ENCODE data around the gene CLDN3.
"Not testable (repeated sequence)": the region's sequence is repeated elsewhere in the genome, so short reads cannot be mapped to it uniquely, and the experiment has no call there.

The CLDN3 gene, protein sequence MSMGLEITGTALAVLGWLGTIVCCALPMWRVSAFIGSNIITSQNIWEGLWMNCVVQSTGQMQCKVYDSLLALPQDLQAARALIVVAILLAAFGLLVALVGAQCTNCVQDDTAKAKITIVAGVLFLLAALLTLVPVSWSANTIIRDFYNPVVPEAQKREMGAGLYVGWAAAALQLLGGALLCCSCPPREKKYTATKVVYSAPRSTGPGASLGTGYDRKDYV

DNA sequence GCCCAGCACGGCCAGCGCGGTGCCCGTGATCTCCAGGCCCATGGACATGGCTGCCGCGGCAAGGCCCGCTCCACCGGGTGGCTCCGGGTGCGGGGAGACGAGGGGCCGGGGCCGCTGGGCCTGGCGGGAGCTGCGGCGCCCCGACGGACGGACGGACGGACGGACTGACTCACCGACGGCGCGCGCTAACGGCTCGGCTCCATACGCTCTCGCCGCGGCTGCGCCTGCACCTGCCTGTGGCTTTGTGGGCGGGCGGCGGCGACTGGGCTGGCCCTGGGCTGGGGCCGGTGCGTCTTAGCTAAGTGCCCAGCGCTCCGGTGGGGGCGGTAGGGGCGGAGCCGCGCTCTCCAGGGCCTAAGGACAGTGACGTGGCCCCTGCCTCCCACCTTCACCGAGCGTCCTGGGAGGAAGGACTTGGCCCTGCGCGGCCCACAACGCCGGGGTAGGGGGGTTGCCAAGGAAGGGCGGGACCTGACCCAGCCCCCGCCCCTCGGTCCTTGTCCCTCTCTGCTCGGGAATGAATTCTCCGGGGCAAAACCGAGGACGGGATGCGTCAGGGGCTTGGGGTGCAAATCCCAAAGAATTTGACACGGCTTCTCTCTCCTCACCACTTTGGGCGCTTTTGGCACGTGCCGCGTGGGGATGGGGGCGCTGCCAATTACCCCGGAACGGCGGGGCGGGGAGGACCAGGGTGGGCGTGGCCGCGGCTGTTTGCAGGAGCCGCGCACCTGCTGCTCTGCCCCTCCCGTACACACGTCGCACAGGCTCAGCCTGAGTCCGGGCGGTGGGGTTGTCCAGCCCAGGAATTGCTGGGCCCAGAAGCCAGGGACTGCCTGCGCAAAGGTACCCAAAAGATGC is at the start of gene CLDN3:
Gene CLDN3 (minus strand): TSS at position 269 of the 858 bp plus-strand sequence. CDS start 221 bp downstream, at position 48.
- no peak for DNase-seq (ENCODE audit: low spot score)

DNA sequence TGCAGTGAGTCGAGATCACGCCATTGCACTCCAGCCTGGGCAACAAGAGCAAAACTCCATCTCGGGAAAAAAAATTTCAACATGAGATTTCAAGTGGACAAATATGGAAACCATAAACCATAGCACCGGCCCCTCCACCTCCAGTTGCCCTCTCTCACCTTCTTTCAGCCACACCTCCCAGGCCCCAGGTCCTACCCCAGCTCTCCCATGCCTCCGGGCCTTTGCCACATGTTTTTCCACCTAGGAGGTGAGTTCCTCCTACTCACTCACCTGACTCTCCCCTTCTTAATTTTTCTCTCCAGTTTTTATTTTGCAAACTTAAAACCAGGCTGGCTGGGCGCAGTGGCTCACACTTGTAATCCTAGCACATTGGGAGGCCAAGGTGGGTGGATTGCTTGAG is 47.1 kb upstream of the CLDN3 start:
- no peak for DNase-seq (ENCODE audit: low spot score)

DNA sequence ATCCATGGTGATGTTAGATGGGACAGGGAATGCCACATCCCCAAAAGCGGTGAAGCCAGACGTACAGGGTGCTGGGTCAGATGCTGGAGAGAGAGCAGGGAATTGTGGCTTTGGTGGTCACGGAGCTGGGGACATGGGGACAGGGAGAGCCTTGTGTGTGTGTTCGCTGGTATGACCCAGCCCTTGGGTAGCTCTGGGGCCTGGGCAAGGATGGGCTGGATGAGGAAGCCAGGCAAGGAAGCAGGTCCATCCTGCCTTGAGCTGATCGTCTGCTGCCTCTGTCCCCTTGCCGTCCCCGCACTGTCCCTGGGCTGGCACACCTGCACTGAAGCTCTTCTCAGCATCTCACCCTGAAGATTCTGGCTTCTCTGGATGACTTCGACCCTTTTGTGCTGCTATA is 45.4 kb upstream of the CLDN3 start:
- no peak for DNase-seq (ENCODE audit: low spot score)

DNA sequence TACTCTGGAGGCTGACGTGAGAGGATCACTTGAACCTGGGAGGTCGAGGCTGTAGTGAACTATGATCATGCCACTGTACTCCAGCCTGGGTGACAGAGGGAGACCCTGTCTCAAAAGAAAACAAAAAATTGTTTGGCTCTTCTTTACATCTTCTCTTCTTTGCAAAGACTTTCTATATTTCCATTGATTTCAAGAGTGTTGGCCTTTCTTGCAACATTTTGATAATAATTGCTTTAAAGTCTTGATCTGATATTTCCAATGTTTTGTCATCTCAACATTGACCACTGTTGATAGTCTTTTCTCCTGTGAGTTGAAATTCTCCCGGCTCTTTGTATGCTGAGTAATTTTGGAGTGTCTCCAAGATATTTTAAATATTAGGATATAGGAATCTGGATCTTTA is 42.9 kb upstream of the CLDN3 start:
- DNase-seq (ENCODE audit: low spot score), result no peak

DNA sequence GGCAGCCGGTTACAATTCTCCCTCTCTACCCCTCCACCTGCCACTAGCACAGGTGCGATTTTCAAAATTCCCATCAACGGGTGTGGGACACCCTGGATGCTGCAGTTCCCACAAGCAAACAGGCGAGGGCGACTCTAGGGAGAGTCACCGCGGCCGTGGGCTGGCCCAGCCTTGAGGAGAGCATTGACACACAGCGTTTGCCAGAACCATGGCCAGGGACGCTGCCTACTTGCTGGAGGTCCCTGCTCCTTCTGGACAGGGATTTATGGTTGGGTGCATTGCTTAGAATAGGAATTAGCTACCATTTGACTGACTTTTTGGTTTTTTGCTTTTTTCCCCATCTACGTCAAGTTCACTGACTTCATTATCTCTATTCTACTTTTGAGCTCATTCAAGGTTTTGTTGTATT is 41.7 kb upstream of the CLDN3 start:
- DNase-seq (ENCODE audit: low spot score), result peak; percentile 35

DNA sequence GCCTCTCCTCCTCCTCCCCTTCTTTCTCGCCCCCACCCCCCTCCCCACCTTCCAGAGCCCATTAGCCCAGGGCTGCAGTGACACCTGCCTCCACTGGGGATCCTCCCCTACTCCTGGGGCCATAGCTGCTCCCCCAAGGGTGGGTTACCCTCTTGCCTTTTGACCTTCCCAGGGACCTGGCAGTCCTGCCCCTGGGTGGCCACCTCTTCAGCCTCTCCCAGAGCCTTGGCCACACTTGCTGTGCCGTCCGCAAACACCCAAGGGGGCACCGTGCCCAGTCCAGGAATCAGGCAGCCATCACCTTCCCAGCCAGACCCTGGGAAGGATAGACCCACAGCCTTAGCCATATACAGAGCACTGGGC is 40.9 kb upstream of the CLDN3 start:
- no peak for DNase-seq (ENCODE audit: low spot score)

DNA sequence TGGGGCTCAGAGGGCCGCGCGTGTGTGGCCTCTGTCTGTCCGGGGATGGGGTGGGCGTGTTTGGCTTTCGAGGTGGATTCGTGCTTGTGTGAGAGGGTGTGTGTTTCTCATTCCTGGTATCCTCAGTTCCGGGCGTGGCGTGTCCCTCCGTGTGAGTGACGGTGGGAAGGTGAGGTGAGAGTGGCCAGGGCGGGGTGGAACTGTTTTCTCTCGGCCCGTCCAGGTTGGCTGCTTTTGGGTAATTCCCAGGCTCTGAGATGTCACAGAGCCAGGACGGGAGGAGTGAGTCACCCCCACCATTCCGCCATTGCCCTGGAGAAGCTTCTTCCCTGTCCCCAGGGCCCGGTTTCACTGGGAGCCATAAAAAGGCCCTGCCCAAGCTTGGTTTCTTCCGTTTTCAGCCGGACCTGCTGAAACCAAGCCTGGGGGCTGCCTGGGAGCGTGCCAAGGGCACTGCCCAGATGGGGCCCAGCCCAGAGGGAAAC is 39.4 kb upstream of the CLDN3 start:
- no peak for DNase-seq (ENCODE audit: low spot score)

DNA sequence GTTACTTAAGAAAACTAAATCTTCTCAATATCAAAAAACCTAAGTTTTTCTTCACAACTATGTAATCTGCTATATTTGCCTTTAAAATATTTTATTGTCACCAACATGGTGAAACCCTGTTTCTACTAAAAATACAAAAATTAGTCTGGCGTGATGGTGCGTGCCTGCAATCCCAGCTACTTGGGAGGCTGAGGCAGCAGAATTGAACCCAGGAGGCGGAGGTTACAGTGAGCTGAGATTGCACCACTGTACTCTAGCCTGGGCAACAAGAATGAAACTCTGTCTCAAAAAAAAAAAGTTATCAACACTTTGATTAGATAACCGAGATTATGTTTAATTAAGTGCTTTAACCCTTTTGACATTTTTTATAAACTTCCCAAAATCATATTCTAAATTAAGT is 32.4 kb upstream of the CLDN3 start:
- DNase-seq (ENCODE audit: low spot score), result no peak

DNA sequence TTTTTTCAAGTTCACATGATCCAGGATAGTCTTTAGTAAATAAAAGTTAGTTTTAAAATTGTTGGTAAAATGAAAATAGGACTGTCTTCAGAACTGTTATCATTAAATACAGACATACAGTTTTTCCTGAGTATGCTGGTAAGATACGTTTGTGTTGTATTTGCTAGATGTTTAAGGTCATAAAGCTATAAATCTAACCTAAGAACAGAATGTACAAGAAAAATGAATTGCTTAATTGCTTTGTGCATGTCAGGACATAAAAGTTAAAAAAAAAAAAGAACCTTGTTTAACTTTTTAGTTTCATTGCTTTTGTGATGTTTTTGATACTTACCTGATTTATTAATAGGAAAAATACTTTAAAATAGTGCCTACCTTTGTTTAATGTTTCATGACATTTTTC is 31.5 kb upstream of the CLDN3 start:
- DNase-seq (ENCODE audit: low spot score), result no peak

DNA sequence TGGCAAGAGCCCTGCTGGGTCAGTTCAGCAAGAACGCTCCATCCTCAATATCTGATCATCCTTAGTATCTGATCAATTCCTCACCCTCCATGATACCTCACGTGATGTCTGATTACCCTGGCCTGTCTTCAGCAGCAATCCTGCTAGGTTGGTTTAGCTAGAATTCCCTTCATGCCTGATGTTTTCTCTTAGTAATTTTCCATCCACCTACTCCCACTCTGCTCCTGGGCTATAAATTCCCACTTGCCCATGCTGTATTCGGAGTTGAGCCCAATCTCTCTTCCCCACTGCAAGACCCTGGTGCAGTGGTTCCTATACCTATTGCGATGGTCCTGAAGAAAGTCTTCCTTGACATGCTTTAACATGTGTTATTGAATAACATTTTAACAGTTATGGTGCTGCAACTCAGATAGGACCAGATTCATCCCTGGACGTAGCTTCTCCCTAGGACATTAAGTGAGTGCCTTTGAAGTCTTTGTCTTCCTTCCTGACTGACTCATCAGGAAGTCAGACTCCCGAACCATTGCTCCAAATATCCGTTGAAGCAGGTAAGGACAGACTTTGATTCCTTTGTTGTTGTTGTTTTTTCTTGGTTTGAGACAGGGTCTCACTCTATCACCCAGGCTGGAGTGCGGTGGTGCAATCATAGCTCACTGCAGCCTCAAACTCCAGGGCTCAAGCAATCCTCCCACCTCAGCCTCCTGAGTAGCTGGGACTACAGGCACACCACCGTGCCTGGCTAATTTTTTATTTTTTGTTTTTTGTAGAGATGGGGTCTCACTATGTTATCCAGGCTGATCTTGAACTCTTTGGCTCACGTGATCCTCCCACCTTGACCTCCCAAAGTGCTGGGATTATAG is 29.4 kb upstream of the CLDN3 start:
- DNase-seq (ENCODE audit: low spot score), result no peak

DNA sequence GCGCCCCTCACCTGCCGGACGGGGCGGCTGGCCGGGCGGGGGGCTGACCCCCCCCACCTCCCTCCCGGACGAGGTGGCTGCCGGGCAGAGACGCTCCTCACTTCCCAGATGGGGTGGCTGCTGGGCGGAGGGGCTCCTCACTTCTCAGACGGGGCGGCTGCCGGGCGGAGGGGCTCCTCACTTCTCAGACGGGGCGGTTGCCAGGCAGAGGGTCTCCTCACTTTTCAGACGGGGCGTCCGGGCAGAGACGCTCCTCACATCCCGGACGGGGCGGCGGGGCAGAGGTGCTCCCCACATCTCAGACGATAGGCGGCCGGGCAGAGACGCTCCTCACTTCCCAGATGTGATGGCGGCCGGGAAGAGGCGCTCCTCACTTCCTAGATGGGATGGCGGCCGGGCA is 27.1 kb upstream of the CLDN3 start:
- not testable (repeated sequence) for DNase-seq (ENCODE audit: low spot score)

DNA sequence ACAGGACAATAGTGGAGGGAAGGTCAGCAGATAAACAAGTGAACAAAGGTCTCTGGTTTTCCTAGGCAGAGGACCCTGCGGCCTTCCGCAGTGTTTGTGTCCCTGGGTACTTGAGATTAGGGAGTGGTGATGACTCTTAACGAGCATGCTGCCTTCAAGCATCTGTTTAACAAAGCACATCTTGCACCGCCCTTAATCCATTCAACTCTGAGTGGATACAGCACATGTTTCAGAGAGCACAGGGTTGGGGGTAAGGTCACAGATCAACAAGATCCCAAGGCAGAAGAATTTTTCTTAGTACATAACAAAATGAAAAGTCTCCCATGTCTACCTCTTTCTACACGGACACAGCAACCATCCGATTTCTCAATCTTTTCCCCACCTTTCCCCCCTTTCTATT is 26.6 kb upstream of the CLDN3 start:
- DNase-seq (ENCODE audit: low spot score), result not testable (repeated sequence)

DNA sequence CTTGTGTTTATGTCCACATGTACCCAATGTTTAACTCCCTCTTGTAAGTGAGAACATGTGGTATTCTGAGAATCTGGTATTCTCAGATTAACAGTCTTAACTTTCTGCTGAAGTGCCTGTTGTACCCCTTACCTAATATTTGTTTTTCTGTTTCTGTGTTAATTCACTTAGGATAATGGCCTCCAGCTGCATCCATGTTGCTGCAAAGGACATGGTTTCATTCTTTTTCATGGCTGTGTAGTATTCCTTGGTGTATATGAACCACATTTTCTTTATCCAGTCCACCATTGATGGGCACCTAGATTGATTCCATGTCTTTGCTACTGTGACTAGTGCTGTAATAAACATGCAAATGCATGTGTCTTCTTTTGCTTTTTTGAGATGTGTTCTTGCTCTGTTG is 25.1 kb upstream of the CLDN3 start:
- not testable (repeated sequence) for DNase-seq (ENCODE audit: low spot score)

DNA sequence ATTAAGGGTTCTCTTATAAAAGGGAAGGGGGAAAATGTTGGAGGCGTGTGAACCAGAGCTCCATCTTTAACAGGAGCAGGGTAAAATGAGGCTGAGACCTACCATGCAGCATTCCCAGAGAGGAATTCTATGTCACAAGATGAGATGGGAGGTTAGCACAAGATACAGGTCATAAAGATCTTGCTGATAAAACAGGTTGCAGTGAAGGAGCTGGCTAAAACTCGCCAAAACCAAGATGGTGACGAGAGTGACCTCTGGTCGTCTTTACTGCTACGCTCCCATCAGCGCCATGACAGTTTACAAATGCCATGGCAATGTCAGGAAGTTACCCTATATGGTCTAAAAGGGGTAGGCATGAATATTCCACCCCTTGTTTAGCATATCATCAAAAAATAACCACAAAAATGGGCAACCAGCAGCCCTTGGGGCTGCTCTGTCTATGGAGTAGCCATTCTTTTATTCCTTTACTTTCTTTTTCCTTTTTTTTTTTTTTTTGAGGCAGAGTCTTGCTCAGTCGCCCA is 21.2 kb upstream of the CLDN3 start:
- not testable (repeated sequence) for DNase-seq (ENCODE audit: low spot score)

DNA sequence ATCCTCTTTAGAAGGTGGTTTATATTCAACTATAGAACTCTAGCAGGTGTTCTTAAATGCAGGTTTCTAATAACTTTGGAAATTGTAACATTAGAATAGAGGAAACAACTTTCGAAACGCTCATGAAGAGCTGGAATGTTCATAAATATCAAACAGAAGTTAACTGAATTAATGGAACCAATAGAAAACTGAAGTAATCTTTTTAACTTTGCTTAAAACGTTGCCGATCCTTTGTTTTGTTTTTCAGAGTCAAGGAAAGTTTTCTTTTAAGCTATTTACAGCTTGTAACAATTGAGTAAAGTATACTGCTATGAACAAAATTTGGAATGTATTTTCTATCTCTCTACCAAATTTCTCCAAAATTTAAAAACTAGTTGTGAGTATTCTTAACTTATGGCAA is 19.0 kb upstream of the CLDN3 start:
- DNase-seq (ENCODE audit: low spot score), result no peak

DNA sequence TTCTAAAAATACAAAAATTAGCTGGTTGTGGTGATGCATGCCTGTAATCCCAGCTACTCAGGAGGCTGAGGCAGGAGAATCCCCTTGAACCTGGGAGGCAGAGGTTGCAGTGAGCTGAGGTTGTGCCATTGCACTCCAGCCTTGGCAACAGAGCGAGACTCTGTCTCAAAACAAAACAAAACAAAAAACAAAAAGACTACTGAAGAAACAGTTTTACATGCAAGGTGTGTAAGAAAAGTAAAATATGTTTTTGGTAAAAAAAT is 17.6 kb upstream of the CLDN3 start:
- DNase-seq (ENCODE audit: low spot score), result not testable (repeated sequence)

DNA sequence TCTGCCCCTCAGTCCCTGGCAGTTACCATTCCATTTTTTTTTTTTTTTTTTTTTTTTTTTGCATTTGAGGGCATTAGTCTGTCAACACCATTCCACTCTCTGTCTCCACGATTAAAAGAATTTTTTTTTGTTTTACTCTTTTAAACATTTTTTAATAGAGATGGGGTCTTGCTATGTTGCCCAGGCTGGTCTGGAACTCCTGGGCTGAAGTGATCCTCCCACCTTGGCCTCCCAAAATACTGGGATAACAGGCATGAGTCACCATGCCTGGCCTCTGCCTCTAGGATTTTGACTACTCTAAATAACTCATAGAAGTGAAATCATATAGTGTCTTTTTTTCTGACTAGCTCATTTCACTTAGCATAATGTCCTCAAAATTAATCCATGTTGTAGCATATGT is 16.5 kb upstream of the CLDN3 start:
- no peak for DNase-seq (ENCODE audit: low spot score)

DNA sequence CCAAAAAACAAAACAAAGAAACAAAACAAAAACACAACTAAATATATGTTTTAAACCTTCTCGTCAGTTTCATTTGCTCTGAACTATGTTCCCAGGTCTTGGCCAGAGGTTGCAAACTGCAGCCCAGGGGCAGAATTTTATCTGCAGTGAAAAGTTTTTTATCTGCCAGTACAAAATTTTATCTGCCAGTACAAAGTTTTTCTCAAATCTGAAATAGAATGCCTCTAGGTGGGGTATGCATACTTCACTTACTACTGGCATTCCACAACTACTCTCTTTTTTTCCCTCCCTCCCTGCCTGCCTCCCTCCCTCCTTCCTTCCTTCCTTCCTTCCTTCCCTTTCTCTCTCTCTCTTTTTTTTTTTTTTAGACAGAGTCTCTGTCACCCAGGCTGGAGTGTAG is 9.4 kb upstream of the CLDN3 start:
- no peak for DNase-seq (ENCODE audit: low spot score)

DNA sequence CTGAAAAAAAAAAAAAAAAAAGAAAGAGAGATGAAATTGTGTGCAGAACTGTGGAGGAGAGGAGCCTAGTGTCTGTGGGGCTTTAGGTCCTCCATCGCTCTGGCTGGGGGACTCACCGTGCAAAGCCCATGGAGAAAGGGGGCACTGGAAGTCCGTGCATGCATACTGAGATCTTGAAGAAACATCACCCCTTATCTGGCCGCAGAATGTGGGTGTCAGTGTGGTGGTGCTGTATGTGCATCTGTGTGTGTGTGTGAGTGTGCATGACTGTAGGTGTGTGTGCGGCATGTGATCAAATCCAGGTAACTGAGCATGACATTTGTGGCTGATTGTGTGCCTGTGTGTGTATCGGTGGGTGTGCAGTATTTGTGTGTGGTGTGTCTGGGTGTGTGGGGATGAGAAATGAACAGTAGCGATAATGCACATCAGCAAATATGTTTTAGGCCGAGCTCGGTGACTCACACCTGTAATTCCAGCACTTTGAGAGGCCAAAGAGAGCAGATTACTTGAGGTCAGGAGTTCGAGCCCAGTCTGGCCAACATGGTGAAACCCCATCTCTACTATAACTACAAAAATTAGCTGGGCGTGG is 8.8 kb upstream of the CLDN3 start:
- no peak for DNase-seq (ENCODE audit: low spot score)

DNA sequence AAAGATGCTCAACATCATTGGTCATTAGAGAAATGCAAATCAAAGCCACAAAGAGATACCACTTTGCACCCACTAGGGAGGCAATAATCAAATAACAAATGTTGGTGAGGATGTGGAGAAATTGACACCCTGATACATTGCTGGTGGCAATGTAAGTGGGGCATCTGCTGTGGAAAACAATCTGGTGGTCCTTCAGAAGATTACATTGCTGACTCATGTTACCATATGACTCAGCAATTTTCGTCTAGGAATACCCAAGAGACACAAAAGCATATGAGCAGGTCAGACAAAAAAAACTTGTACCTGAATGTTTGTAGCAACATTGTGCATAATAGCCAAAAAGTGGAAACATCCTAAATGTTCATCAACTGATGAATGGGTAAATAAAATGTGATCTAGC is 4.9 kb upstream of the CLDN3 start:
- DNase-seq (ENCODE audit: low spot score), result no peak

DNA sequence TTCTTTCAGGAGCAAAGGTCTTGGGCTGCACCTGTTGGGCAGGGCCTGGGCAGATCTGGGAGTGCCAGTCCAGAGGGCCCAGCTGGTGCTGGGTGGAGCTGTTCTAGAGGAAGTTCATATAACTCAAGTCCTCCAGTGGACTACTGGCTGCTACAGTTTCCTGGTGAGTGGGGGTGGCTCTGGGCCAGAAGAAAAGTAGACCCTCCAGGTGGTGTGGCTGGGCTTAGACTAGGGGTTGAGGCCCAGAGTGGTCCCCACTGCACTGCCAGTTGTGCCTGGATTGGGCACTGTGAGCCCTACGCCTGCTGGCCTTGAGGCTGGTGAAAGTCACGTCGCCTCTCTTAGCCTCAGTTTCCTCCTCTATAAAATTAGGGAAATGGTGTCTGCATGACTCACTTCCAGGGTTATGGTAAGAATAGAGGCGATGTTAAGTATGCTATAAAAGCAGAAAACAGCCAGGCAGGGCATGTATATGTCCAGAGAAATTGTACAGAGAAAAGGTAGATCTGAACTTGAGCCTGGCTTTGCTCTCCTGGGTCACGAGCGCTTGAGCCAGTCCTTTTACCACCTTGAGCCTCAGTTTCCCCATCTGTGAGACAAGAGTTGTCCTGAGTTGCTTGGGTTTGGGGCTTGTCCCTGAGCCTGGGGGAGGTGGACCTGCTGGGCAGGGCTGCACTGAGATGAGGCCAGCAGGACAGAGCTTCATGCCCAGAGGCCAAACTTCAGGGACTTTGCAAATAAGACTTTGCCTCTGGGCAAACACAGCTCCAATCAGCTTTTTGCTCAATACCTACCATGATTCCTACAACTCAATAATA is 3.8 kb upstream of the CLDN3 start:
- no peak for DNase-seq (ENCODE audit: low spot score)

Measured in Ammon's horn (tissue), 1 donor.